Measurements from ENCODE around the gene ITGB5. TPM values are rescaled to one million over a fixed set of nuclear protein-coding genes. Genes with fewer than 3 reads are reported as not detected.

ITGB5 gene
- total RNA-seq, 5 donors from 2014 or later (not counting 1 experiment from before 2014, with no cell fraction given) = 1.2 to 2.5 (median 1.7) TPM

DNA sequence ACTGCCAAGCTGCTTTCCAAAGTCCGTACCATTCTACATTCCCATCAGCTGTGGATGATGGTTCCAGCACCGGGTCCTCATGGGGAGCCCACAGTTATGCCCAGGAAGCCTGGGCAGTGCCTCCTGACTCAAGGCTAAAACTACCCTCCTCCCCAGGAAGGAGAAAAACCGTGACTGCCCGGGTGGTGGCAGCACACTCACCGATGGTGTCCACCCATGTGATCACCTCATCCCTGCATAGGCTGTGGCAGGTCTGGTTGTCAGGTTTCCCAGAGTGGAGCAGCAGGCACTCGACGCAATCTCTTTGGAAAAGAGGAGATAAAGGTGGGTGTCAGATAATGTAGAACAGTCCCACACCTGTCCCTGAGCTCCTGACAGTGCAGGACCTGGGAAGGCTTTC lies 118.4 kb downstream of the ITGB5 start:
- no peaks in the 10 kb centered on the region for H3K9me3 ChIP-seq
- CTCF ChIA-PET = interaction anchor here in 1 of 2 donors (0.5 kb wide), 1 partner anchor 40 kb away, joined by 3 read pairs; no protein-coding TSS in a partner anchor
- Mint-ChIP-seq H3K4me3 (no peak overlapping the region), H3K27ac (no peak overlapping the region), H3K36me3 (no peaks in the 10 kb centered on the region), H3K4me1 (peaks cover 0 to 5% (median 0%) of the 10 kb centered on the region in 3 donors), H3K9me3 (no peaks in the 10 kb centered on the region), H3K27me3 (peaks cover 20 to 25% of the 10 kb centered on the region in 2 donors)
- POLR2A ChIA-PET = no interaction called here
- WGBS (ENCODE audit: insufficient coverage) = 83% methylated on average over 1 of the region's 7 CpGs
- no peaks in the 10 kb centered on the region for H3K36me3 ChIP-seq (ENCODE audit: control insufficient read depth in 2 of 2, extremely low read depth in 1 of 2, insufficient read depth in 1 of 2, low read length in 1 of 2)
- DNase-seq (peak in 1 of 35 experiments; percentile 12), ATAC-seq (replicated peaks in 1 of 4) (no peak)
- no peaks in the 10 kb centered on the region for H3K4me1 ChIP-seq (ENCODE audit: control insufficient read depth in 1 of 2, extremely low read depth in 1 of 2, insufficient read depth in 2 of 2, low read length in 2 of 2)
- H3K27me3 ChIP-seq (replicated peaks in 1 of 2; ENCODE audit: control insufficient read depth in 2 of 2, extremely low read depth in 1 of 2, insufficient read depth in 2 of 2, low read length in 1 of 2) = peaks cover 0 to 38% of the 10 kb centered on the region in 2 experiments
- no peak overlapping the region for H3K27ac ChIP-seq (ENCODE audit: low read length)
- no peak overlapping the region for H3K4me3 ChIP-seq (ENCODE audit: control insufficient read depth in 1 of 2, extremely low read depth in 1 of 2, low read length in 1 of 2)

DNA sequence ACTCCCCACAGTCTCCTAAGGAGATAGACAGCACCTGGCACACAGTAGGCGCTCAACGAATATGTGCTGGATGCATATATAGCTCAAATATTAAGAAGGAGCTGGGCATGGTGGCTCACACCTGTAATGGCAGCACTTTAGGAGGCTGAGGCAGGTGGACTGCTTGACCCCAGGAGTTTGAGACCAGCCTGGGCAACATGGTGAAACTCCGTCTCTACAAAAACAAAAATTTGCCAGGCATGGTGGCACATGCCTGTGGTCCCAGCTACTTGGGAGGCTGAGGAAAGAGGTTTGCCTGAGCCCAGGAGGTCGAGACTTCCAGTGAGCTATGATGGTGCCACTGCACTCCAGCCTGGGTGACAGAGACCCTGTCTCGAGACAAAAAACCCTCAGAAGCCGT lies 119.5 kb downstream of the ITGB5 start:
- Histone ChIP-seq H3K4me1 (ENCODE audit: control insufficient read depth in 1 of 2, extremely low read depth in 1 of 2, insufficient read depth in 2 of 2, low read length in 2 of 2) (no peaks in the 10 kb centered on the region), H3K27ac (ENCODE audit: low read length) (no peak overlapping the region), H3K27me3 (replicated peaks in 1 of 2; ENCODE audit: control insufficient read depth in 2 of 2, extremely low read depth in 1 of 2, insufficient read depth in 2 of 2, low read length in 1 of 2) (peaks cover 0 to 34% of the 10 kb centered on the region in 2 experiments), H3K36me3 (ENCODE audit: control insufficient read depth in 2 of 2, extremely low read depth in 1 of 2, insufficient read depth in 1 of 2, low read length in 1 of 2) (no peaks in the 10 kb centered on the region), H3K9me3 (no peaks in the 10 kb centered on the region), H3K4me3 (ENCODE audit: control insufficient read depth in 1 of 2, extremely low read depth in 1 of 2, low read length in 1 of 2) (no peak overlapping the region)
- 54% methylated on average over 3 of the region's 6 CpGs for WGBS (ENCODE audit: insufficient coverage)
- no peaks in the 10 kb centered on the region for H3K9me3 Mint-ChIP-seq
- H3K4me3 Mint-ChIP-seq = no peak overlapping the region
- H3K36me3 Mint-ChIP-seq = no peaks in the 10 kb centered on the region
- POLR2A ChIA-PET = no interaction called here
- DNase-seq (no peak), ATAC-seq (replicated peaks in 1 of 4) (no peak)
- peaks cover 0 to 5% (median 0%) of the 10 kb centered on the region in 3 donors for H3K4me1 Mint-ChIP-seq
- peaks cover 15 to 20% of the 10 kb centered on the region in 2 donors for H3K27me3 Mint-ChIP-seq
- CTCF ChIA-PET = no interaction called here
- no peak overlapping the region for H3K27ac Mint-ChIP-seq

DNA sequence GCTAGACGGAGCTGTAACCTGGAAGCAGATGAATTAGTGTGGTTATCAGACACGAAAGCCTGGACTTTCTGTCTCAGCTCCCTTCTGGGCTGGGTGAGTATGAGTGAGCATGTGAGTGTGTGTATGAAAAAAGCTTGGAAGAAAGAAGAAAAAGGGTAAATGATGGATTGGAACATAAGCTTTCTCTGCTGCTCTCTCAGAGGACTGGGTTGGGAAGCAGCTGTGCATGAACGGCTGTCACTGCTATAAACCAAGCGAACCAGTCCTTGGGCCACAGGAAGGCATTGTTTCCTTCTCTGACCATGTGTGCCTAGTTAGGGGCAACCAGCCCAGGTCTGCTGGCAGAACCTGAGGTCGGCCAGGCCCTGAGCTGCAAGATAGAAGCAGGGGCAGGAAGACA lies 119.9 kb downstream of the ITGB5 start:
- Histone ChIP-seq H3K27me3 (replicated peaks in 1 of 2; ENCODE audit: control insufficient read depth in 2 of 2, extremely low read depth in 1 of 2, insufficient read depth in 2 of 2, low read length in 1 of 2) (peaks cover 0 to 30% of the 10 kb centered on the region in 2 experiments), H3K9me3 (no peaks in the 10 kb centered on the region), H3K4me1 (ENCODE audit: control insufficient read depth in 1 of 2, extremely low read depth in 1 of 2, insufficient read depth in 2 of 2, low read length in 2 of 2) (no peaks in the 10 kb centered on the region), H3K27ac (ENCODE audit: low read length) (no peak overlapping the region), H3K4me3 (ENCODE audit: control insufficient read depth in 1 of 2, extremely low read depth in 1 of 2, low read length in 1 of 2) (no peak overlapping the region), H3K36me3 (ENCODE audit: control insufficient read depth in 2 of 2, extremely low read depth in 1 of 2, insufficient read depth in 1 of 2, low read length in 1 of 2) (no peaks in the 10 kb centered on the region)
- H3K4me1 Mint-ChIP-seq = peaks cover 0 to 3% (median 0%) of the 10 kb centered on the region in 3 donors
- CTCF ChIA-PET = no interaction called here
- no peak overlapping the region for H3K27ac Mint-ChIP-seq
- H3K36me3 Mint-ChIP-seq = no peaks in the 10 kb centered on the region
- no peak for DNase-seq
- no peak overlapping the region for H3K4me3 Mint-ChIP-seq
- no peaks in the 10 kb centered on the region for H3K9me3 Mint-ChIP-seq
- POLR2A ChIA-PET = no interaction called here
- ATAC-seq (replicated peaks in 1 of 4) = no peak
- peaks cover 11 to 17% of the 10 kb centered on the region in 2 donors for H3K27me3 Mint-ChIP-seq
- 75% methylated on average over 4 of the region's 5 CpGs for whole genome bisulfite sequencing (ENCODE audit: insufficient coverage)

DNA sequence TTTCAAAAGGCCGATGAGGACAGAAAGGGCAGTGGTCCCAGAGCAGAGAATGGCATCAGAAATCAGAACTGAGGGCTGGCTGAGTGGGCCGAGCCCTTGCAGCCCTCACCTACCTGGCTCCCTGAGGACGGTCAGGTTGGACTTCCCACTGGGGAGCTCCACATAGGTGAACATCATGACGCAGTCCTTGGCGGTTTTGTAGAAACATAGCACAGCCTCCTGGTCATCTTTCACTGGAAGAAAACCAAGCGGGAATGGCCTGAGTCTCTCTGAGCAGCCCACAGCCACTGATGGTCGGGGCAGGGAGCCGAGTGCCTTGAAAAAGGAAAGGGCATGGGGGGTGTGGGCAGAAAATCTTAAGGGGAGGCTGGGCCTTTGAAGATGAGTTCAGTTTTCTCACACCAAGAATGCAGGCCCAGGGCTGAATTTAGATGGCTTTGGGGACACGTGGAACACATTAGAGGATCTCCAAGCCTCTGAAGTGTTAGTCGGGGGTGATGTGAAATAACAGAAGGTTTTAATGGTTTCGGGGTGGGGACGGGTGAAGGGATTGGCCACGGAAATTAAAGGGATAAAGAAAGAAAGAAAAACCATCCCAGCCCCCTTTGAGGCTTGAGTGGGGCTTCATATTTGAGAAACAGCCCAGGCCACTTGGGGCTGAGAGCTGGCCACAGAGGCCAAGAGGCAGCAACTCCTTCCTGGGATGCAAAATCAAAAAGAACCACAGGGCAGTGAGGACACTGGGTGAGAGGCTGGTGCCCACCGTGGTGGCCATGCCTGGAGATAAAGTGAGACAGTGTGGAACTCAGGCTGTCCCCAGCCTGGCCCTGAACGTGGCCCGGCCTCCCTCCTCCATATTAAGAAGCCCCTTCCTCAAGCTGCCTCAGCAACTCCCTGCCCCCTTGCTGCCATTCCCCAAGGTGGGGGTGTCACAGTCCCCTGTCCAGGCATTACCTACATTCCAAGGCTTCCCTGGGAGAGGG lies 120.8 kb downstream of the ITGB5 start:
- Mint-ChIP-seq H3K4me1 (peaks cover under 1 to 4% (median 3%) of the 10 kb centered on the region in 3 donors), H3K9me3 (no peaks in the 10 kb centered on the region), H3K27ac (no peak overlapping the region), H3K36me3 (no peaks in the 10 kb centered on the region), H3K27me3 (peaks cover 7 to 11% of the 10 kb centered on the region in 2 donors), H3K4me3 (no peak overlapping the region)
- ChIA-PET CTCF (interaction anchor here (0.7 kb wide), 3 partner anchors 15 to 133 kb away, joined by 3 read pairs; no protein-coding TSS in a partner anchor), POLR2A (no interaction called here)
- WGBS (ENCODE audit: insufficient coverage) = 81% methylated on average over 12 of the region's 16 CpGs
- H3K36me3 ChIP-seq (ENCODE audit: control insufficient read depth in 2 of 2, extremely low read depth in 1 of 2, insufficient read depth in 1 of 2, low read length in 1 of 2) = no peaks in the 10 kb centered on the region
- no peak overlapping the region for H3K4me3 ChIP-seq (ENCODE audit: control insufficient read depth in 1 of 2, extremely low read depth in 1 of 2, low read length in 1 of 2)
- DNase-seq = no peak
- H3K27me3 ChIP-seq (replicated peaks in 1 of 2; ENCODE audit: control insufficient read depth in 2 of 2, extremely low read depth in 1 of 2, insufficient read depth in 2 of 2, low read length in 1 of 2) = peaks cover 0 to 26% of the 10 kb centered on the region in 2 experiments
- ATAC-seq (replicated peaks in 1 of 4) = no peak
- H3K27ac ChIP-seq (ENCODE audit: low read length) = no peak overlapping the region
- H3K9me3 ChIP-seq = no peaks in the 10 kb centered on the region
- peaks cover 0 to 2% of the 10 kb centered on the region in 2 experiments for H3K4me1 ChIP-seq (ENCODE audit: control insufficient read depth in 1 of 2, extremely low read depth in 1 of 2, insufficient read depth in 2 of 2, low read length in 2 of 2)

GRCh38 chr3:124765197-124765840 lies 121.8 kb downstream of the ITGB5 start:
- peaks cover 0 to 29% of the 10 kb centered on the region in 2 experiments for H3K27me3 ChIP-seq (replicated peaks in 1 of 2; ENCODE audit: control insufficient read depth in 2 of 2, extremely low read depth in 1 of 2, insufficient read depth in 2 of 2, low read length in 1 of 2)
- H3K4me3 Mint-ChIP-seq = no peak overlapping the region
- H3K27me3 Mint-ChIP-seq = peaks cover 7 to 8% of the 10 kb centered on the region in 2 donors
- CTCF ChIA-PET = interaction anchor here in 1 of 2 donors (0.7 kb wide), 1 partner anchor 16 kb away, joined by 3 read pairs; no protein-coding TSS in a partner anchor
- no peaks in the 10 kb centered on the region for H3K9me3 ChIP-seq
- H3K36me3 Mint-ChIP-seq = no peaks in the 10 kb centered on the region
- POLR2A ChIA-PET = no interaction called here
- H3K4me1 ChIP-seq (ENCODE audit: control insufficient read depth in 1 of 2, extremely low read depth in 1 of 2, insufficient read depth in 2 of 2, low read length in 2 of 2) = peaks cover 0 to 7% of the 10 kb centered on the region in 2 experiments
- H3K9me3 Mint-ChIP-seq = no peaks in the 10 kb centered on the region
- no peaks in the 10 kb centered on the region for H3K36me3 ChIP-seq (ENCODE audit: control insufficient read depth in 2 of 2, extremely low read depth in 1 of 2, insufficient read depth in 1 of 2, low read length in 1 of 2)
- no peak overlapping the region for H3K4me3 ChIP-seq (ENCODE audit: control insufficient read depth in 1 of 2, extremely low read depth in 1 of 2, low read length in 1 of 2)
- H3K4me1 Mint-ChIP-seq = peaks cover 4 to 7% (median 6%) of the 10 kb centered on the region in 3 donors
- no peak overlapping the region for H3K27ac Mint-ChIP-seq
- no peak overlapping the region for H3K27ac ChIP-seq (ENCODE audit: low read length)
- ATAC-seq (replicated peaks in 1 of 4) (no peak), DNase-seq (no peak)
- 100% methylated on average over 1 of the region's 5 CpGs for WGBS (ENCODE audit: insufficient coverage)

DNA sequence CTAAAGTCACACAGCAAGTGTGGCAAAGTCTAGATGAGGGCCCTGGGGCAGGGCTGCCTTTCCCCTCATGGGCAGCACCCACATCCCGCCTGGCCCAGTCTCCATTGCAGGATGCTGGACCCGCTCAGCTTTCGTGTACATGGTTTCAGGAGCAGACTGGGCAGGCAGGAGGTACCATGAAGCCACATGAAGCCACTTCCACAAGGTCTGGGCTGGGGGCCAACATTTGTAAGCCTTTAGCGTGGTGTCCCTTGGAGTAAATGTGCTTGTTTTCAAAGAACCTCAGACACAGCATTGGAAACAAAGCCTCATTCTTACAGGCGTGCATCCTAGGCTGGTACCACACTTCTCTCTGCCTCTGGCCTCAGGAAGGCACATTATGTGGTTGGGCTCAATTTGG lies 122.4 kb downstream of the ITGB5 start:
- DNase-seq (no peak), ATAC-seq (replicated peaks in 1 of 4) (no peak)
- no peaks in the 10 kb centered on the region for H3K36me3 Mint-ChIP-seq
- no peak overlapping the region for H3K4me3 Mint-ChIP-seq
- peaks cover 4 to 7% (median 6%) of the 10 kb centered on the region in 3 donors for H3K4me1 Mint-ChIP-seq
- Histone ChIP-seq H3K4me3 (ENCODE audit: control insufficient read depth in 1 of 2, extremely low read depth in 1 of 2, low read length in 1 of 2) (no peak overlapping the region), H3K4me1 (ENCODE audit: control insufficient read depth in 1 of 2, extremely low read depth in 1 of 2, insufficient read depth in 2 of 2, low read length in 2 of 2) (peaks cover 0 to 7% of the 10 kb centered on the region in 2 experiments), H3K27me3 (replicated peaks in 1 of 2; ENCODE audit: control insufficient read depth in 2 of 2, extremely low read depth in 1 of 2, insufficient read depth in 2 of 2, low read length in 1 of 2) (peaks cover 0 to 29% of the 10 kb centered on the region in 2 experiments), H3K9me3 (no peaks in the 10 kb centered on the region), H3K36me3 (ENCODE audit: control insufficient read depth in 2 of 2, extremely low read depth in 1 of 2, insufficient read depth in 1 of 2, low read length in 1 of 2) (no peaks in the 10 kb centered on the region), H3K27ac (ENCODE audit: low read length) (no peak overlapping the region)
- H3K27me3 Mint-ChIP-seq = peaks cover 5 to 6% of the 10 kb centered on the region in 2 donors
- WGBS (ENCODE audit: insufficient coverage) = 77% methylated on average over 4 of the region's 5 CpGs
- ChIA-PET POLR2A (no interaction called here), CTCF (interaction anchor here in 1 of 2 donors (6.6 kb wide), 1 partner anchor 137 kb away, joined by 89 read pairs; no protein-coding TSS in a partner anchor)
- no peaks in the 10 kb centered on the region for H3K9me3 Mint-ChIP-seq
- H3K27ac Mint-ChIP-seq = no peak overlapping the region

All from T-cell (primary cell).